ENCODE measurements around the gene RHOG. TPM values are rescaled to one million over a fixed set of nuclear protein-coding genes. Genes with fewer than 3 reads are reported as not detected.
"Not testable (repeated sequence)": the region's sequence is repeated elsewhere in the genome, so short reads cannot be mapped to it uniquely, and the experiment has no call there.

Gene RHOG
- total RNA-seq, 1 donor from 2014 or later = 25.0 TPM

DNA sequence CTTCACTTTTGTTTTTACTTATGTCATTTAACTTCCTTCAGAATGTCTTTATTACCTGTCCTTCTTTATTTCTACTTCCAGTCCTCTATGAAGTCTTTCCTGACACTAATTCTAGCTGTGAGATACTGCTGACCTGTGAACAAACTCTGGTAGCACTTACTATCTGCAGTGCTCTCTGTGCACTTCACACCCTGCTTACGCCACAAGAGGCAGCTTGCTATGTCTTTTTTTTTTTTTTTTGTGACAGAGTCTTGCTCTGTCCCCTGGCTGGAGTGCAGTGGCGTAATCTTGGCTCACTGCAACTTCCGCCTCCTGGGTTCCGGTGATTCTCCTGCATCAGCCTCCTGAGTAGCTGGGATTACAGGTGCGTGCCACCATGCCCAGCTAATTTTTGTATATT lies 25.4 kb upstream of the RHOG start:
- no peak overlapping the region for H3K4me3 Mint-ChIP-seq (ENCODE audit: low read depth)
- no peaks in the 10 kb centered on the region for H3K27me3 Mint-ChIP-seq
- peak overlapping the region; percentile 27 for H3K27ac Mint-ChIP-seq
- no peaks in the 10 kb centered on the region for H3K36me3 Mint-ChIP-seq (ENCODE audit: insufficient read depth)
- no peaks in the 10 kb centered on the region for H3K9me3 Mint-ChIP-seq (ENCODE audit: low read depth)
- no peak for DNase-seq (ENCODE audit: low spot score, unreplicated experiment)
- H3K4me1 Mint-ChIP-seq (ENCODE audit: low read depth) = peaks cover 33% of the 10 kb centered on the region
- TF ChIP-seq, protein P1, sequence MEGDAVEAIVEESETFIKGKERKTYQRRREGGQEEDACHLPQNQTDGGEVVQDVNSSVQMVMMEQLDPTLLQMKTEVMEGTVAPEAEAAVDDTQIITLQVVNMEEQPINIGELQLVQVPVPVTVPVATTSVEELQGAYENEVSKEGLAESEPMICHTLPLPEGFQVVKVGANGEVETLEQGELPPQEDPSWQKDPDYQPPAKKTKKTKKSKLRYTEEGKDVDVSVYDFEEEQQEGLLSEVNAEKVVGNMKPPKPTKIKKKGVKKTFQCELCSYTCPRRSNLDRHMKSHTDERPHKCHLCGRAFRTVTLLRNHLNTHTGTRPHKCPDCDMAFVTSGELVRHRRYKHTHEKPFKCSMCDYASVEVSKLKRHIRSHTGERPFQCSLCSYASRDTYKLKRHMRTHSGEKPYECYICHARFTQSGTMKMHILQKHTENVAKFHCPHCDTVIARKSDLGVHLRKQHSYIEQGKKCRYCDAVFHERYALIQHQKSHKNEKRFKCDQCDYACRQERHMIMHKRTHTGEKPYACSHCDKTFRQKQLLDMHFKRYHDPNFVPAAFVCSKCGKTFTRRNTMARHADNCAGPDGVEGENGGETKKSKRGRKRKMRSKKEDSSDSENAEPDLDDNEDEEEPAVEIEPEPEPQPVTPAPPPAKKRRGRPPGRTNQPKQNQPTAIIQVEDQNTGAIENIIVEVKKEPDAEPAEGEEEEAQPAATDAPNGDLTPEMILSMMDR (IDR thresholded peaks at IDR 0.05; ENCODE audit: unreplicated experiment) = no peak

- Mint-ChIP-seq H3K27me3 (no peaks in the 10 kb centered on the region), H3K36me3 (ENCODE audit: insufficient read depth) (no peaks in the 10 kb centered on the region), H3K4me1 (ENCODE audit: low read depth) (peaks cover 35% of the 10 kb centered on the region), H3K9me3 (ENCODE audit: low read depth) (no peaks in the 10 kb centered on the region), H3K27ac (peak overlapping the region; percentile 27), H3K4me3 (ENCODE audit: low read depth) (no peak overlapping the region)
- no peak for DNase-seq (ENCODE audit: low spot score, unreplicated experiment)
- TF ChIP-seq, protein P1 (IDR thresholded peaks at IDR 0.05; ENCODE audit: unreplicated experiment) = no peak
These were observed 24.8 kb upstream of the RHOG start for GRCh38 chr11:3865388-3866193.

DNA sequence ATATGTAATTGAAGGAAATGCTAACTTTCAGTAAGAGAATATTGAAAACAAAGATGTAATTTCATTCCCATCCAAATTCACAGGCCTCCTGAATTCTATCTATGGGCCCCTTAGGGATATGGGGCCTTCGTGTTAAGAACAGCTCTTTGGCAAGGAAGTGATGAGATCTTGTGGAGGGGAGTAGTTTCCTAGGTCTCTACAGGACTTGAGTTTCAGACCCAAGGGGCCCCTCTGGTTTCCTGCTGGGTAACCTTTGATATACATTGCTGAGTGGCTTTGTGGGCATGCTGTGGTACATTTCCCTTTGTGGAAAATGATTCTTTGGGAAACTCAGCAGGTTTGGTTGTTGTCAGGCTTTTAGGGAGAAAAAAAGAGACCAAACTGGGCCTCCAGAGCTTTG lies 20.9 kb upstream of the RHOG start:
- Mint-ChIP-seq H3K27me3 (no peaks in the 10 kb centered on the region), H3K27ac (no peak overlapping the region), H3K4me1 (ENCODE audit: low read depth) (peaks cover 32% of the 10 kb centered on the region), H3K4me3 (ENCODE audit: low read depth) (no peak overlapping the region), H3K36me3 (ENCODE audit: insufficient read depth) (no peaks in the 10 kb centered on the region), H3K9me3 (ENCODE audit: low read depth) (no peaks in the 10 kb centered on the region)
- DNase-seq (ENCODE audit: low spot score, unreplicated experiment) = no peak
- TF ChIP-seq, protein P1 (IDR thresholded peaks at IDR 0.05; ENCODE audit: unreplicated experiment) = no peak

GRCh38 chr11:3860898-3861393 lies 20.2 kb upstream of the RHOG start:
- H3K4me1 Mint-ChIP-seq (ENCODE audit: low read depth) = peaks cover 32% of the 10 kb centered on the region
- not testable (repeated sequence) for H3K27me3 Mint-ChIP-seq; DNase-seq (ENCODE audit: low spot score, unreplicated experiment); H3K4me3 Mint-ChIP-seq (ENCODE audit: low read depth); H3K36me3 Mint-ChIP-seq (ENCODE audit: insufficient read depth); H3K27ac Mint-ChIP-seq; H3K9me3 Mint-ChIP-seq (ENCODE audit: low read depth)

GRCh38 chr11:3860375-3860774 lies 19.6 kb upstream of the RHOG start:
- H3K4me1 Mint-ChIP-seq (ENCODE audit: low read depth) = peaks cover 28% of the 10 kb centered on the region
- no peak overlapping the region for H3K4me3 Mint-ChIP-seq (ENCODE audit: low read depth)
- no peak for DNase-seq (ENCODE audit: low spot score, unreplicated experiment)
- TF ChIP-seq, protein P1 (IDR thresholded peaks at IDR 0.05; ENCODE audit: unreplicated experiment) = no peak
- H3K27ac Mint-ChIP-seq = no peak overlapping the region
- H3K36me3 Mint-ChIP-seq (ENCODE audit: insufficient read depth) = no peaks in the 10 kb centered on the region
- no peaks in the 10 kb centered on the region for H3K9me3 Mint-ChIP-seq (ENCODE audit: low read depth)
- H3K27me3 Mint-ChIP-seq = no peaks in the 10 kb centered on the region
